VCaP (cell line): ENCODE data around the gene SUSD1.

Experiments used
- H3K27ac ChIP-seq: fragments of 450-650 bp; 2 replicates; pipeline ENCODE4 v1.5.1; 2017
- CTCF ChIP-seq: fragments of 450-650 bp; conservative IDR thresholded peaks from 2 replicates; pipeline ENCODE4 v1.5.1; 2017; ENCODE audit warnings: mild to moderate bottlenecking, moderate library complexity

SUSD1 gene

GRCh38 chr9:112012026-112012902 is 162.8 kb downstream of the SUSD1 start:
- TF ChIP-seq CTCF, result no peak
- H3K27ac ChIP-seq, result no peak overlapping the region

- no peak overlapping the region for H3K27ac ChIP-seq
- TF ChIP-seq CTCF, result no peak
Measured at GRCh38 chr9:112011051-112011620, 164.0 kb downstream of the SUSD1 start.

- H3K27ac ChIP-seq, result no peak overlapping the region
- TF ChIP-seq CTCF, result no peak
Measured at GRCh38 chr9:112010537-112010936, 164.6 kb downstream of the SUSD1 start.

GRCh38 chr9:112009656-112010055 is 165.4 kb downstream of the SUSD1 start:
- no peak for TF ChIP-seq CTCF
- H3K27ac ChIP-seq, result no peak overlapping the region

- no peak overlapping the region for H3K27ac ChIP-seq
- TF ChIP-seq CTCF, result no peak
Measured at GRCh38 chr9:112007575-112008240, 167.4 kb downstream of the SUSD1 start.

- H3K27ac ChIP-seq, result no peak overlapping the region
- TF ChIP-seq CTCF, result no peak
Measured at GRCh38 chr9:112006361-112007020, 168.6 kb downstream of the SUSD1 start.

GRCh38 chr9:112005939-112006338 is 169.2 kb downstream of the SUSD1 start:
- no peak overlapping the region for H3K27ac ChIP-seq
- no peak for TF ChIP-seq CTCF
